ENCODE results near the gene ZNF784.
A peak's percentile ranks its signal among the peaks of the same experiment; 100 is the strongest.

ZNF784 gene

DNA sequence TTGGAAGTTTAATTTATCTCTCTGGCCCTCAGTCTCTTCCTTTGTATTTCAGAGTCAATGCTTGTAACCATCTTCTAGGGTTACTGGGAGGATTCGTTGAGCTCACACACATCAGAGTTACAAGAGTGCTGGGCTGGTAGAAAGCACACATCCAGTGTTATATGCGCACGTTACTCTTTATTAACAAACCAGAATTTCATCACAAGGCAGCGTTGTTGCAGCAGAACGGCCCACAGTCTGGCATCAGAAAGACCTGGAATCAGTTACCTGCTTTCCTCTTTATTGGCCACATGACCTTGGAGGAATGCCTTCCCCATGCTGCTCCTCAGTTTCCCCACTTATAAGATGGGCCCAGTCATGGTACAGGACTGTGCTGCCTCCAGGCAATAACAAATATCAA, 15.0 kb downstream of the ZNF784 start:
- DNase-seq = no peak
- in situ Hi-C loops (cut with MboI; ENCODE audit: low pct_unique_long_range_greater_than_20kb, low sequenced_read_pairs) = no loop called here

GRCh38 chr19:55606817-55607216, 17.5 kb downstream of the ZNF784 start:
- in situ Hi-C loops (cut with MboI; ENCODE audit: low pct_unique_long_range_greater_than_20kb, low sequenced_read_pairs) = no loop called here
- no peak for DNase-seq

- no peak for DNase-seq
- in situ Hi-C loops (cut with MboI; ENCODE audit: low pct_unique_long_range_greater_than_20kb, low sequenced_read_pairs) = no loop called here
These were observed 17.9 kb downstream of the ZNF784 start for GRCh38 chr19:55606471-55606787.

DNA sequence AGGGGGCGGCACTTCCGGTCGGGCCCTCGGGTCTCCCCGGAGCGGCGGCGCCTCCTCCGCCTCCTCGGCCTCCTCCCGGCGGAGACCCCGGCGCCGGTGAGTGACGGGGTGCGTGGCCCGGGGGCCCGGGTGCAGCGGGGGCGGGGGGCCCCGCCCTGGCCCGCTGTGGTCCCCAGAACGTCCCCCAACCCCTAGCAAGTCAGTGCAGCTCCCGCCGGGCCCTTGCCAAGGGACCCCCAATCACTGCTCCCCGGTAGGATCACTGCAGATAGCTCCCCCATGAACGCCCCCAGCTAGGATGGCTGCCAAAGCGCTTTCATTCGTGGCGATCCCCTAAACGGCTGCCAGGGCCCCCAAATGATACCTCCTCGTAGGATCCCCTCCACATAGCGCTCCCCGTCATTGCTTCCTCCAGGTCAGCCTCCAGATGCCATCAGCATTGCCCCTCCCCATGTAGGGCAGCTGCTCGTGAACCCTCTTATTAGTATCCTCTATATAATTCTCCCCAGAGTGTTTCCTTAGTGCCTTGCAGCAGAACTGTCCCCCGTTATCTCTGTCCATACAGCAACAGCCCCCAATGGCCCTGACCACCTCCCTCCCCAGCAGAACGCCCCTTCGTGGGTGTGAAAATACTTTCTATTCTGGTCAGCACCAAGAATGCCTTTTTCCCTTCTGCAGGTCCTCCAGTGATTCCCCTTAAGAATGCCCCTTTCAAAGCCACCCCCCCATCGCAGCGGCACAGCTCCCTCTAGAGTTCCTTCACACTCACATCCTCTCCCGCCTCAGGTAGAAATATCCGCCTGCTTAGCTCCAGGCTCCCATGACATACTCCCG, 18.5 kb downstream of the ZNF784 start, which contains the start of gene ZNF865:
Gene ZNF865 (plus strand): TSS at position 11 of the 834 bp plus-strand sequence. CDS start 7,972 bp downstream, outside the sequence.
- DNase-seq = peak; percentile 86
- in situ Hi-C loops (cut with MboI; ENCODE audit: low pct_unique_long_range_greater_than_20kb, low sequenced_read_pairs) = no loop called here

DNA sequence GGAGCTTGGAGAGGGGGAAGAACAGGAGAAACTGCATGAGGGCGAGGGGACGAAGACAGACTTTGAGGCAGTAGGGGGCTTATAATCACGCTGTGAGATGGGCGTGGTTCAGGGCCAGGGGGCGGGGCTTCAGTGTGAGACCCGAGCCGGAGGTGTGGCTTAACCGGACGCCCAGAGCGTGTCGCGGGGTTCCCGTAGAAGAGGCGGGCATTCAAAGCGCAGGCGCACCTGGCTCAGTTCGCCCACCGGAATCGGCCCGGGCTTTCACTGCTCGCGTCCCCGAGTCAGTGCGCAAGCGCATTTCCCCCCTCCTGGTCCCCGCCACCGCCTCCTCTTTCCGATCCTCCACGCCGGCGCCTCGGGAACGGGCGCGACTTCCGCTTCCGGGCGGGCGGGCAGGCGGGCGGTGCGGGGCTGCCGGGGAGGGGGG, 19.1 kb downstream of the ZNF784 start:
- in situ Hi-C loops (cut with MboI; ENCODE audit: low pct_unique_long_range_greater_than_20kb, low sequenced_read_pairs) = no loop called here

DNA sequence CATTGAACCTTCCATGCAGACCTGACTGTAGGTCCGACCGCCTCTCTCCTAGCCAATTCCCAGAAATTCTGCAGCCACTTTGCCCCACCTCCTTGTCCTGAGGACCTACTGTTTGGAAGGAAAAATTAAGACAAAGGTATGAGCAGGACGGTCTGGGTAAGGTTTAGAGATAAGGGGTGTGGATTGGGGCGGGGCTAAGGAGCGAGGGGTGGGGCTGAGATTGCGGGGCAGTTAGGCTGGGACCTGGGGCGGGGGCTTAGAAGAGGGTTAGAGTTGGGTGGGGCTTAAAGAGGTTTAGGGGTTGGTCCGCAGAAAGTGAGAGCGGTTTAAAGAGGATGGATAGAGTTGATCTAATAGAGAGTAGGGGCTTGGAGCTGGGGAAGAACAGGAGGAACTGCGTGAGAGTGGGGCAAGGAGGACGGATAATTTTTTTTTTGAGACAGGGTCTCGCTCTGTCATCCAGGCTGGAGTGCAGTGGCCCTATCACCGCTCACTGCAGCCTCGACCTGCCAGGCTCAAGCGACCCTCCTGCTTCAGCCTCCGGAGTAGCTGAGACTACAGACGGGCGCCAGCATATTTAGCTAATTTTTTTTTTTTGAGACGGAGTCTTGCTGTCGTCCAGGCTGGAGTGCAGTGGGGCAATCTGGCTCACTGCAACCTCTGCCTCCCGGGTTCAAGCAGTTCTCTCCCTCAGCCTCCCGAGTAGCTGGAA, 20.6 kb downstream of the ZNF784 start:
- DNase-seq = no peak
- in situ Hi-C loops (cut with MboI; ENCODE audit: low pct_unique_long_range_greater_than_20kb, low sequenced_read_pairs) = no loop called here

More for the DNA sequence above, 19.1 kb downstream of the ZNF784 start:
- DNase-seq = peak; percentile 96

GRCh38 chr19:55603115-55603514, 21.3 kb downstream of the ZNF784 start:
- no peak for DNase-seq
- in situ Hi-C loops (cut with MboI; ENCODE audit: low pct_unique_long_range_greater_than_20kb, low sequenced_read_pairs) = no loop called here

DNA sequence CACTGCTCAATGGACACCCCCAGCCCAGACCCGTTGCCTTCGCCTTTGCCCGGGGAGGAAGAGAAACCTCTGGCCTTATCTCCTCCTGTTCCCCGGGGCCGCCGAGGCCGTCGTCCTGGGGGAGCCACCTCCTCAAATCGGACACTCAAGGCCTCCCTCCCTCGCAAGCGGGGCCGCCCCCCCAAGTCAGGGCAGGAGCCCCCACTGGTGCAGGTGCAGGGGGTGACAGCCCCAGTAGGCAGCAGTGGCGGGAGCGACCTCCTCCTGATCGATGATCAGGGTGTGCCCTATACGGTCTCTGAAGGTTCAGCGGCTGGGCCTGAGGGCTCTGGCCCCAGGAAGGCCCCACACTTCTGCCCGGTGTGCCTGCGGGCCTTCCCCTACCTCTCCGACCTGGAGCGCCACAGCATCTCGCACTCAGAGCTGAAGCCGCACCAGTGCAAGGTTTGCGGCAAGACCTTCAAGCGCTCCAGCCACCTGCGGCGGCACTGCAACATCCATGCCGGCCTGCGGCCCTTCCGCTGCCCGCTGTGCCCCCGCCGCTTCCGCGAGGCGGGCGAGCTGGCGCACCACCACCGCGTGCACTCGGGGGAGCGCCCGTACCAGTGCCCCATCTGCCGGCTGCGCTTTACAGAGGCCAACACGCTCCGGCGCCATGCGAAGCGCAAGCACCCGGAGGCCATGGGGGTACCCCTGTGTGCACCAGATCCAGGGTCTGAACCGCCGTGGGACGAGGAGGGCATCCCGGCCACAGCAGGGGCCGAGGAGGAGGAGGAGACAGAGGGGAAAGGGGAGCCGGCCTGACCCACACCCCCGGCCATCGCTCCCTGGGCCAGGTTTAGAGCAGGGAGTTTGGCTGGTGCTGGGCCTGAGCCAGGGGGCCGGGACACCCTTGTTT, 22.0 kb downstream of the ZNF784 start:
- in situ Hi-C loops (cut with MboI; ENCODE audit: low pct_unique_long_range_greater_than_20kb, low sequenced_read_pairs) = no loop called here

DNA sequence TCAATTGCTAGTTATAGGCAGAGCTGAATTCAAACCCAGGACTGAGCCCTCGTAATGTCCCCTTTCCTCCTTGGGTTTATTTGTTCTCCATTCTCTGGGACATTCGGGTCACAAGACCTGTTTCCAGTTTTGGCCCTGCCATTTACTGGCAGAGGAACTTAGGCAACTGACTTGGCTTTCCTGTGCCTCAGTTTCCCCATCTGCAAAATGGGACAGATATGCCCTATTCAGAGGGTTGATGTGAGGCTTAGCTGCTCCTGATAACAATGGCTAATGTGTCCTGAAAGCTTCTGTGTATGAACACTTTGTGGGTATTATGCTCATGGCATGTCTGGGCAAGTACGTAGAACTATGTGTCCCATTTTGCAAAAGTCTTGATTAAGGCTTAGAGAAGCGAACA, 23.3 kb downstream of the ZNF784 start:
- in situ Hi-C loops (cut with MboI; ENCODE audit: low pct_unique_long_range_greater_than_20kb, low sequenced_read_pairs) = no loop called here
- no peak for DNase-seq

More for the DNA sequence above, 22.0 kb downstream of the ZNF784 start:
- DNase-seq = no peak

DNA sequence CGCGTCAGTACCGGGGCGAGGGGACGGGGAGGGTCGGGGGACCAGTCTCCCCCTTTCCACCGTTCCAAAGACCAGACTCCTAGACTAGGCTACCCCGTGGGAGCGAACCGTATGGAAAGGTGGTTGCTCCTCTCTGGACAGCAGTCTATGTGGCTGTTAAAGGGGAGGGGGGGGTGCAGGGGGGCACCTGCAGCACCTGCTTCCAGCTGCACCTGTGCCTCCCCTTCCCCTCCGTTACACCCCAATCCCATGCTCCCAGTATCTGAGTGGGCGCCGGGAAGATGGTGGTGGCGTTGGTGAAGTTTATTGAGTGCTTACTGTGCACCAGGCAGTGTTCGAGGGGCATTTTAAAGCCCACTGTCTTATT, 23.7 kb downstream of the ZNF784 start:
- no peak for DNase-seq
- in situ Hi-C loops (cut with MboI; ENCODE audit: low pct_unique_long_range_greater_than_20kb, low sequenced_read_pairs) = no loop called here

DNA sequence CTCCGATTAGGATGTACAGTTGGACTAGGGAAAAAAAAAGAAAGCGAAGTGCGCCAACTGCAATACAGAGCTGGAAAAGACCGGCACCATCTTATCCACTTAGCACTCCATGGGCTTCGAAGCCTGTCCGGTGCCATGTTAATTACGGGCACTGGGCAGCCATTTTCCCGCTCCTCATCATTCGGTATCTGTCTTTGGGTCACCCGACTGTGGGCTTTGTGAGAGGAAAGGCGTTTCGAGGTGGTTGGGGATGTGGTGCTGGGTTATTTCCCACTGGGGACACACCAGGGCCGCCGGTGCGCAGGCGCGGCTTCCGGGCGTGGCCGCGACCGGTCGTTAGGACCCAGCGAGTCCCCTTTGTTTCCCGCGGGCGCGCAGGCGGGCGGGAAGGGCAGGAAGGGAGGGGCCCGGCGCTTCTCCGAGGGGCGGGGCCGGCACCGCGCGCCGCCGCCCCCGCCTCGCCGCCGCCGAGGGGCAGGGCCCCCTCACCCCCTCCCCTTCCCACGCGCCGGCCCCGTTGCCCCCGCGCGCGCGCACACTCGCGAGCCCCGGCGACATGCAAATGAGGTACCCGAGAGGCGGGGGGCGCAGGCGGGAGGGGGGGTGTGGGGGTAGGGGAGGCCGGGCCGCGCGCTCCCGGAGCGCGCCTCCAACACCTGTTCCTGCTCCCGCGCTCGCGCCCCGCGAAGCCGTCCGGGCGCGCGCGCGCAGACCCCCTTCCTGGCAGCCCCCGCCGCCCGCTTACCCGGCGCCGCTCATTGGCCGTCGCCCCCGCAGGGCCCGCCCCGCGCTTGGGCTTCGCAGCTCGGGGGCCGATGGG, 24.3 kb downstream of the ZNF784 start, which contains the start of gene ZNF524:
Gene ZNF524 (plus strand): TSS at position 447 of the 820 bp plus-strand sequence. CDS start 1,825 bp downstream, outside the sequence.
- peak; percentile 61 for DNase-seq
- in situ Hi-C loops (cut with MboI; ENCODE audit: low pct_unique_long_range_greater_than_20kb, low sequenced_read_pairs) = no loop called here

DNA sequence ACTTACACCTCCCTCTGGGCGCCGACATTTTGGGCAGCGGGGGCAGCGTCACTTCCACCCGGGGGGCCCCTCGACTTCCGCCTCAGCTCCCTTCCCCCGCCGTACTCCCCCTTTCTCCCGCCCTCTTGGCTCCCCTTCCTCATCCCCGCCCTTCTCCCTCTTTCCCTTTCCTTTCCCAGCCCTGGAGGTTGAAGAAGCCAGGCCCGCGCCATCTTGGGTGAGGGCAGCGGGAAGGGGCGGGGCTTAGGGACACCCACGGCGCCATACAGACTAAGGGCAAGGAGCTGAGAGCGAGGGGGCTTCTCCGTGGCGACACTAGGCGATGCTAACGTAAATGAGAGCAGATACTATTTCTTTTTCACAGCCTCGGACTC, 24.9 kb downstream of the ZNF784 start, which contains the start of gene FIZ1:
Gene FIZ1 (minus strand): TSS at position 50 of the 374 bp plus-strand sequence. CDS start 1,652 bp downstream, outside the sequence.
- in situ Hi-C loops (cut with MboI; ENCODE audit: low pct_unique_long_range_greater_than_20kb, low sequenced_read_pairs) = no loop called here

GRCh38 chr19:55598719-55599467, 25.5 kb downstream of the ZNF784 start:
- in situ Hi-C loops (cut with MboI; ENCODE audit: low pct_unique_long_range_greater_than_20kb, low sequenced_read_pairs) = no loop called here
- DNase-seq = peak; percentile 96

More for the DNA sequence above, 24.9 kb downstream of the ZNF784 start, which contains the start of gene FIZ1:
- peak; percentile 100 for DNase-seq

DNA sequence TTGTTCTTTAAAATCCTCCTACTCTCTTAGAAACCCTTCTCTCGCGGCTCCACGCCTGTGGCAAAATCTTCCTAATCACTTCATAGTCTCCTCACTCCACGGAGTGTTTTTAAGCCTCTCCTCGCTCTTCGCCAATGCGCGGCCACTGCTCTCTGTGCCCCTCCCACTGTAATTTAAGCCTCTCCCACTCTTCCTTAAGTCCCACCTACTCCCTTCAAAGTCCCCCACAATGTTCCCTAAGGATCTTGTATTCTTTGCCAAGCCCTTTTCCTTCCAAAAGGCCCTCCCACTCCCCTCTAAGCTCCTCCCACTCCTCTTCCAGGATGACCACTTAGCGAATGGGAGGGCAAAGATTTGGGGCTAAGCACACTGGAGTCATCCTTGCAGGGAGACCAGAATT, 26.3 kb downstream of the ZNF784 start:
- DNase-seq = no peak
- in situ Hi-C loops (cut with MboI; ENCODE audit: low pct_unique_long_range_greater_than_20kb, low sequenced_read_pairs) = no loop called here

GRCh38 chr19:55597501-55597921, 26.9 kb downstream of the ZNF784 start:
- no peak for DNase-seq
- in situ Hi-C loops (cut with MboI; ENCODE audit: low pct_unique_long_range_greater_than_20kb, low sequenced_read_pairs) = no loop called here

- in situ Hi-C loops (cut with MboI; ENCODE audit: low pct_unique_long_range_greater_than_20kb, low sequenced_read_pairs) = no loop called here
These were observed 28.1 kb downstream of the ZNF784 start for GRCh38 chr19:55596304-55596703.

GRCh38 chr19:55594996-55595545, 29.3 kb downstream of the ZNF784 start:
- no peak for DNase-seq
- in situ Hi-C loops (cut with MboI; ENCODE audit: low pct_unique_long_range_greater_than_20kb, low sequenced_read_pairs) = no loop called here

More at GRCh38 chr19:55596304-55596703, 28.1 kb downstream of the ZNF784 start:
- DNase-seq = no peak
